ENCODE data around the gene UBE2Z. TPM values are rescaled to one million over a fixed set of nuclear protein-coding genes. Genes with fewer than 3 reads are reported as not detected.
"Not testable (repeated sequence)": the region's sequence is repeated elsewhere in the genome, so short reads cannot be mapped to it uniquely, and the experiment has no call there.

The UBE2Z gene
- total RNA-seq, 1 experiment from 2014 or later = 135 TPM

DNA sequence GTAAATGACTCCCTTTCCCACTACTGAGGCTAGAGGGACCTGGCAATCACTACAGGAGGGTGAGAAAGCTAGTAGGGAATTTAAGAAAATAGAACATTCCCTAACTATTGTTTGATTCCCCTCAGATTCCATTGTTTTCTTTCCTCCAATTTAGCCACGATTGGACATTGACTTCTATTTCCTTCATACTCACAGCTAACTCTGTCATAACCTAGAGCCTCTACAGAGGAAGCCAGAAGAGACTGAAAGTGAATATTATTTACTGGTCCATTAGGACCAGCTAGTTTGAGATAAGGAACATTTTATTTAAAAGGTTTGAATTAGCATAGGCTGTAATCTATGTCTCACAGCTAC is 21.6 kb downstream of the UBE2Z start:
- in situ Hi-C loops (cut with HindIII; ENCODE audit: low pct_unique_long_range_greater_than_20kb, low sequenced_read_pairs) = no loop called here
- DNase-seq (ENCODE audit: low read depth, low spot score) = no peak

DNA sequence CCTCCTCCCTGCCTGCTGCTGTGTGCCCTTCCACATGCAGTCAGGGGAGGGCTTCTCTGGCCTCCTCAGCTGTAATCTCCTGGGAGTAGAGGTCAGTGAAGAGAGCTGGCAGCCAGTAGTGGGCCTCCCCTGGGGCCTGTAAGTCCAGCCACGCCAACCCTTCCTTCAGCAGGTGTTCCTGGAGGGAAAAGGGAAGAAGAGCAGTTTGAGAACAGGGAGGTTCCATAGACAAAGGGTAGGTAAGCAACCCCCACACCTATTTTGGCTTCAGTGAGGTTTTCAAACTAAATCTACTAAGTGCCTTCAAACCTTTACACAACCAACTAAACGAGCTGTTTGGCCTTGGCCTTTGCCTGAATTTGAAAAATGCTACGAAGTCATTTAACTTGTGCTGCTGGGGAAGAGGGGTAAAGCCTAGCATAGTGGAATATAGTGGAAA is 22.2 kb downstream of the UBE2Z start:
- no peak for DNase-seq (ENCODE audit: low read depth, low spot score)
- in situ Hi-C loops (cut with HindIII; ENCODE audit: low pct_unique_long_range_greater_than_20kb, low sequenced_read_pairs) = no loop called here

DNA sequence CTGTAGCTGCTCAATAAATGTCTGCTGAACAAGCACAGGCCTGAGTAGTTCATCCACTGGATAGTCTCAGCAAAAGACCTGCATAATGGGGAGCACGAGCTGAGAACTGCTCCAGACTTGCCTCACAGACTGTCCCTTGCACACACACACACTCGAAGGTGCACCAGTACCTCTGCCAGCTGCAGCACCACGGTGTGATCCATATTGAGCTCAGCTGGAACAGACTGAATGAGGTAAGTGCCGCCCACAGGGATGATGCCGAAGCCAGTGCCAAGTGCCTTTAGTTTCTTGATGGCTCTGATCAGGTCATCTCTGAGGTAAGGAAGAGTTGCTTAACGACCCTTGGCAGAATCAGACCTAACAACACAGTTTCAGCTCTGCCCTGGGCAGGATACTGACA is 24.8 kb downstream of the UBE2Z start:
- DNase-seq (ENCODE audit: low read depth, low spot score) = no peak
- in situ Hi-C loops (cut with HindIII; ENCODE audit: low pct_unique_long_range_greater_than_20kb, low sequenced_read_pairs) = no loop called here

DNA sequence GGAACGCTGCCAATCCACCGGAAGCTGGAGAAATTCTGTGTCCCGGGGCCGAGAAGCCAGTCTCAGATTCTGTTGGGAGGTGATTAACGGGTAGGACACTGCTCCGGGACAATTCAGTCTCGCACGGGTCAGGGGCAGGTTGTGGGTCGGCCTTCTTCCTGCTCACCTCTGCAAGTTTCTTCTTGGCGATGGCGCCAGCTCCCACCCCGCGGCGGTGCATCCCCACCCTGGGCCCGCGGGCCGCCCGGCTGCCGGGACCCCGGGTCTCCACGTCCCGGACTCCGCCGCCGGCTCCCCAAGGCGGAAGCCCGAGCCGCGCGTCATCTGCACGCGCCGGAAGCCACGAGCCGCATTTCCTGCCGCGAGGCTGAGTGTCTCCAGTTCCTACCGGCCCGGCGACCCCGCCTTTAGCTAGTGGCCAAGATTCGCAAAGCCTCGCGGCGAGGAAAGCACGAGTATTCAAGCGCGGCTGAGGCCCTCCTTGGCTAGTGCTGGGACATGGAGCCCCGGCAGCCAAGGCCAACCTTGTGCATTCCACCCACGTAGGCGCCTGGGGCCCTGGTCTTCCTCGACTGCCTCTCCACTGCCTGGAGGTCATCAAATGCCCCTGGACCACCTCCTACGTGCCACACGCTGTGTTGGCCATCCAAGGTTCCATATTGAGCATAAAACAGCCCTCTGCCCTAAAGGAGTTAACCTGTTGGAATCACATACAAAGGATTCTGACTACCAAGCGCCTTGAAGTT is 36.5 kb downstream of the UBE2Z start, which contains the start of gene SNF8:
Gene SNF8 (minus strand): TSS at position 328 of the 746 bp plus-strand sequence. CDS start 108 bp downstream, at position 220.
- peak; percentile 88 for DNase-seq (ENCODE audit: low read depth, low spot score)
- in situ Hi-C loops (cut with HindIII; ENCODE audit: low pct_unique_long_range_greater_than_20kb, low sequenced_read_pairs) = no loop called here

DNA sequence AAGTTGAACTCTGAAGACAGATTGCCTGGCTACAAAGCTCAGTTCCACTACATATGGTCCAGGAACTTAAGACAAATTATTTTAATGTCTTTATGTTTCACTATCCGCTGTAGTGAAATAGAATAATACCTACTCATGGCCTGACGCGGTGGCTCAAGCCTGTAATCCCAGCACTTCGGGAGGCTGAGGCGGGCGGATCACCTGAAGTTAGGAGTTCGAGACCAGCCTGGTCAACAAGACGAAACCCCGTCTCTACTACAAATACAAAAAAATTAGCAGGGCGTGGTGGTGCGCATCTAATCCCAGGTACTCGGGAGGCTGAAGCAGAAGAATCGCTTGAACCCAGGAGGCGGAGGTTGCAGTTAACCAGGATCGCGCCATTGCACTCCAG is 37.0 kb downstream of the UBE2Z start:
- in situ Hi-C loops (cut with HindIII; ENCODE audit: low pct_unique_long_range_greater_than_20kb, low sequenced_read_pairs); DNase-seq (ENCODE audit: low read depth, low spot score): not testable (repeated sequence)

DNA sequence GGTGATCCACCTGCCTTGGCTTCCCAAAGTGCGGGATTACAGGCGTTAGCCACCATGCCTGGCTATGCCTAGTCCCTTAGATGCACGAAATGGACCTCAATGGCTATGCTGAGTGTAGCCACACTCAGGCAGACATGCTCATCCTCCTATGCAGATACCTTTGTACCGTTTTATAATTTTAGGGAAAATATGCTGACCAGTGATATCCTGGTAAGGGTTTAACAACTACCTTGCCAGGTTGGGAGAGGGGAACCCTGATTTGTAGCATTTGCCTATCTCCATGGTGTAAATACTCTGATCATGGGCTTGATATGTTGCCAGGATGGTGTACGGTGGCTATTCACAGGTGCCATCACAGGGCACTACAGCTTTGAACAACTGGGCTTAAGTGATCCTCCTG is 43.4 kb downstream of the UBE2Z start:
- in situ Hi-C loops (cut with HindIII; ENCODE audit: low pct_unique_long_range_greater_than_20kb, low sequenced_read_pairs) = no loop called here
- DNase-seq (ENCODE audit: low read depth, low spot score) = no peak

DNA sequence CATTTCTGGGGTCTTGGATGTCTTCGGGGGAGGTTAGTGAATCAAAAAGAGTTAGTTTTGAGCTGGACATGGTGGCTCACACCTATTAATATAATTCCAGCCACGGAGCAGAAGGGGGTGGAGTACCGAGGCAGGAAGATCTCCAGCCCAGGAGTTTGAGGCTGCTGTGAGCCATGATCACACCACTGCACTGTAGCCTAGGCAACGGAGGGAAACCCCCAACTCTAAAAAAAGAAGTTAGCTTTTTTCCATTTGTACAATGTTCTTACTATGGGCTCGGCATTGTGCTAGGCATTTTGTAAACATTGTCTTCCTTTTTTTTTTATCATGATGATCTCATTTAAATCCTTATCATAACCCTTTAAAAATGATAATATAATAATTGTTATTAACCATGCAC is 44.7 kb downstream of the UBE2Z start:
- in situ Hi-C loops (cut with HindIII; ENCODE audit: low pct_unique_long_range_greater_than_20kb, low sequenced_read_pairs) = no loop called here
- no peak for DNase-seq (ENCODE audit: low read depth, low spot score)

DNA sequence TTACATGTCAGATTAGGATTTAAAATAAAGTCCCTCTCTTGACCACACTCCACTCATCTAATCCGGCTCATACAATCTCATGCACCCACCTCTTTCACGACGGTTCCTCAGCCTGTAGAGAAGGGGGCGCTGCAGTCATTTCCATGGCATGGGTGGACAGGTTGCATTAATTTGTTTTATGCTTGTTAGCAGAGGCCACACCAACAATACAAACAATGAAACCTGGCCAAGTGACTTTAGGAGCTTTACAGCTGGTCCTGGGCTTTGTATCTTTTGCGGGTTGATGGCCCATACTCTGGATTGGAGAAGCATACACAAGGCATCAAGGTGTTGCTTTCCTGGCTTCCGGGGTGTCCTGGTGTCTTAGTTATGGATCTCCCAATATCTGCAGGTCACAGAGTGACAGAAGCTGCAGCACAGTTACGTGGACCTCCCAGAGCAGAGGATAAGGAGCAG is 46.1 kb downstream of the UBE2Z start:
- peak; percentile 71 for DNase-seq (ENCODE audit: low read depth, low spot score)
- in situ Hi-C loops (cut with HindIII; ENCODE audit: low pct_unique_long_range_greater_than_20kb, low sequenced_read_pairs) = no loop called here

DNA sequence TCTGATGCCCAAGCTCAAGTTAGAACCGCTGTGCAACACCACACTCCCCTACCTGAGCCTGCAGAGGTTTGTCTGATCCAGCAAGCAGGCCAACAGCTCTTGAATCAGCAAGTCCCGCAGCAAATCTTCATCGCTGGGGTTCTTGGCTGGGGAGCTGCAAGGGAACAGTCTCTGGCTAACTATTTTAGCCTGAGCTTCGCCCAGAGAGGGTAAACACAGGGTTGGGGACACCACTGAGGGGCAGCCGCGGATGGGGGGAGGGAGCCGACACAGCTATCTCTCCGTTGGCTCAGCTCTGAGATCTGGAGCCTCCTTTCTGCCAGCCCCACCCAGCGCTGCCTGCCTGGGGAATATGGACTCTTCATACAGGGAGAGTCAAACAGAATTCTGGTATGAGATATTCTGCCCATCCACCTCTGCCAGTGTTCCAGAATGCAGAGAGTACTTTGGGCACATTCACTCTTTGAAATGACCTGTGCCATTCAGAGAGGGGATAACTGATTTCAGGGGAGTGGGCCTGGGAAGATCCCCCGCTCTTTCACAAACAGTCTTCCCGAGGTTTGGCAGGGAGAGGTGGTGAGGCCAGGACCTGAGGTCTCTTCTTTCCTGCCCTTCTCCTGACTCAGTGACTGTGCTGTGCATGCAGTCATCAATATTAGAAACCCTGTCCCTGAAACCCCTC is 52.8 kb downstream of the UBE2Z start:
- no peak for DNase-seq (ENCODE audit: low read depth, low spot score)
- in situ Hi-C loops (cut with HindIII; ENCODE audit: low pct_unique_long_range_greater_than_20kb, low sequenced_read_pairs) = no loop called here

DNA sequence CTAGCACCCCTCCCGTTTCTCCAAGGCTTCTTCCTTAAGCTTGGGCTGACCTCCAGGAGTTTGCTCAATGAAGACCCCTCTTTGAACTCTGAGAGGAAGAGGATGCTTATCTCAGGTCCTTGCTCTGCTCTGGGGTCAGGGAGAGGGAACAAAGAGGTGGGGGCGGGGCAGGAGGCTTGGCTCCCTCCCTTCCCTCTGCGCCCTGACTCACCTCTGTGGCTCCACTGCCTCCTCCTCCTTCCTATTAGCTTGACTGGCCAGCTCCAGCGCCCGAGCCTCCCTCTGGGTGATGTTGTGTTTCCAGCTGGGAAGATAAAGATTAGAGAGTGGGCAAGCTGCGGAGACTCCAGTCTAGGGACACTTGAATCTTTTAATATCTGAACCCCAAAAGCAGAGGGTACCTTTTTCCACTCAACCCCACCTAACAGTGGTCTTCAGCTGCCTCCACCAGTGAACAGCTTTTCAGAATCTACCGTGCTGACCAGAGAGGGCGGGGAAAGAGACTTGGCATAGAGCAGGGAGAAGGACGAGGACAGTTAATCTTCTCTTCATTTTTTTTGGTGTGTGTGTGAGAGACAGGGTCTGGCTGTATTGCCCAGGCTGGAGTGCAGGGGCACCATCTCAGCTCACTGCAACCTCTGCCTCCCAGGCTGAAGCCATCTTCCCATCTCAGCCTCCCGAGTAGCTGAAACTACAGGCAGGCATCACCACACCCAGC is 53.5 kb downstream of the UBE2Z start:
- in situ Hi-C loops (cut with HindIII; ENCODE audit: low pct_unique_long_range_greater_than_20kb, low sequenced_read_pairs) = no loop called here
- no peak for DNase-seq (ENCODE audit: low read depth, low spot score)

DNA sequence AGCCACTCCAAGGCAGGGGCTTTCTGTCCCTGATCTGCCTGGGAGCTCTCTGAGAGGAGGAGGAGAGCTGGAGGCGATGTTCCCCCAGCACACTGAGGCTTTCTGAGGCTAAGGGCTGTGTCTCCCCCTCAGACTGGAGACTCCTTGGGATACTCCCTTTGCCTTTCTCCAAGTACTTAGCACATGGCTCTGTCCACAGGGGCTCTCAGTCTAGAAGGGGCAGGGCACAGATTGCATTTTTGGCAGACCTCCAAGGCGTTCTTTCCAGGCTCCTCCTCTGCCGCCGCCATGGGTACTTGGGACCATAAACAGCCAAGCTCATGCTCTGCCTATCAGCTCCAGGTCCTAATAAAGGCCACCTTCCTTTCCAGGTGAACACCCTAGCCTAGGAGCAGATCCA is 62.0 kb downstream of the UBE2Z start:
- DNase-seq (ENCODE audit: low read depth, low spot score) = no peak
- in situ Hi-C loops (cut with HindIII; ENCODE audit: low pct_unique_long_range_greater_than_20kb, low sequenced_read_pairs) = no loop called here

DNA sequence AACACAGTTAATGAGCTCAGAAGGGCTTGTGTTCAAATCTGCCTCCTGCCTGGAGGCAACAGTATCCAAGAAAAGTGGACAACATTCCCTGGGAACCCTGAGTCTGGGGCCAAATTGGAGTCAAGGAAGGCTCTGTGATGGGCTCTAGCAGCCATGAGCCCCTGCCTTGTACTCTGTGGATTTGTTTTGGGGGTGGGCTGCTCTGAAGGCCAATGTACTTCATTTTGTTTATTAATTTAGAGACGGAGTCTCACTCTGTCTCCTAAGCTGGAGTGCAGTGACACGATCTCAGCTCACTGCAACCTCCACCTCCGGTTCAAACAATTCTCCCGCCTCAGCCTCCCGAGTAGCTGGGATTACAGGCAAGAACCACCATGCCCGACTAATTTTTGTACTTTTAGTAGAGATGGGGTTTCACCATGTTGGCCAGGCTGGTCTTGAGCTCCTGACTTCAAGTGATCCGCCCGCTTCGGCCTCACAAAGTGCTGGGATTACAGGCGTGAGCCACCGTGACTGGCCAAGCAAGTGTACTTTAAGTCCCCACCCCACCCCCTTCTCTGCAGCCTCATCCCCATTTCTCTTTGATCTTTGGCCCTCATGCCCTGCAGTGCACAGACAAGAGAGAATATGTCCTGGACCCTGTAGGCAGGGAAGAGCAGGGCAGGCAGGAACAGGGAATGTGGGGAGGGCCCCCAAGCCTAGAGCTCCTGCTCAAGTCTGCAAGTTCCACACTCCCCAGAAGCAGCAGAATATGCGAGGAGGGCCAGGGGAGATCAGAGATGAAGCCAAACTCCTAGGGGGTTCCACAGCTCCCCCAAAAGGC is 62.9 kb downstream of the UBE2Z start:
- DNase-seq (ENCODE audit: low read depth, low spot score) = no peak
- in situ Hi-C loops (cut with HindIII; ENCODE audit: low pct_unique_long_range_greater_than_20kb, low sequenced_read_pairs) = no loop called here

DNA sequence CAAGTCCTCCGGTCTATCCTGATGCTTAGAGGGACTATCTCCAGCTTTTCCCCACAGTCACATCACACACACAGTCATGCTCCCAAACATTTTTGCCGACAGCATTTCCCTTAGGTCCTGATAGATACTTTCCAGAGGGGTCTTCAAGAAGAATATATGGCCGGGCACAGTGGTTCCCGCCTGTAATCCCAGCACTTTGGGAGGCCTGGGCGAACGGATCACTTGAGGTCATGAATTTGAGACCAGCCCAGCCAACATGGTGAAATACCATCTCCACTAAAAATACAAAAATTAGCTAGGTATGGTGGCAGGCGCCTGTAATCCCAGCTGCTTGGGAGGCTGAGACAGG is 64.5 kb downstream of the UBE2Z start:
- no peak for DNase-seq (ENCODE audit: low read depth, low spot score)
- in situ Hi-C loops (cut with HindIII; ENCODE audit: low pct_unique_long_range_greater_than_20kb, low sequenced_read_pairs) = no loop called here

DNA sequence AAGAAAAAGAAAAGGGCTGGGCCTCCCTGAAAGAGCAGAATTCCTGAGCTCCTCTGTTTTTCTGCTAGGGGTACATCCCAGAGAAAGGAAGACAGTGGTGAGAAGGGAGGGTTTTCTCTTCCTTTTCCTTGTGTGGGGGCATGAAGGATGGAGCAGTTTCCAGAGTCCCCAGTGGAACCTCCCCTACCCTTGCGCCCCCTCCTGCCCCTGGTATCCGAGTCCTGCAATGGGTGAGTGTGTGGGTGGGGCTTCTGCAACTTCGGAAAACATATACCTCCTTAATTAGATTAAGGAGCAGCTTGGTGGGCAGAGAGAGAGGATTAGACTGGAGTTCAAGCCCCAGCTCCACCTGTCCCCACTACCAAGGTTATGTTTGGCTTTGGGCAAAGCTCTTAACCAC is 65.6 kb downstream of the UBE2Z start:
- in situ Hi-C loops (cut with HindIII; ENCODE audit: low pct_unique_long_range_greater_than_20kb, low sequenced_read_pairs) = no loop called here
- DNase-seq (ENCODE audit: low read depth, low spot score) = no peak

All from SK-MEL-5 (cell line).